RWPE2 (cell line): Measurements from ENCODE around the gene SSX3.
"Not testable (repeated sequence)": the region's sequence is repeated elsewhere in the genome, so short reads cannot be mapped to it uniquely, and the experiment has no call there.

Source experiments
- ATAC-seq: fragments of 200-7000 bp; cut with Tn5 transposase; 3 replicates; pipeline ENCODE4 v1.9.1; 2021; ENCODE audit warnings: low read depth
- DNase-seq: peaks from one replicate; pipeline ENCODE4 v3.0.0-alpha.2; 2020; ENCODE audit warnings: low spot score
- H3K27ac ChIP-seq: fragments of 450-650 bp; 2 replicates; pipeline ENCODE4 v1.5.1; 2017; ENCODE audit warnings: mild to moderate bottlenecking; ENCODE audit not compliant: poor library complexity, severe bottlenecking
- H3K27me3 ChIP-seq: fragments of 250-450 bp; sonication (Bioruptor Pico); 2 replicates; pipeline ENCODE4 v1.5.1; 2021; ENCODE audit warnings: mild to moderate bottlenecking, moderate library complexity; ENCODE audit not compliant: insufficient read depth, poor library complexity, severe bottlenecking
- H3K36me3 ChIP-seq: fragments of 250-450 bp; sonication (Bioruptor Pico); 2 replicates; pipeline ENCODE4 v1.5.1; 2020; ENCODE audit warnings: low read depth, mild to moderate bottlenecking, moderate library complexity
- H3K4me1 ChIP-seq: fragments of 250-450 bp; sonication (Bioruptor Pico); 2 replicates; pipeline ENCODE4 v1.5.1; 2021; ENCODE audit warnings: mild to moderate bottlenecking, moderate library complexity; ENCODE audit not compliant: insufficient read depth, poor library complexity, severe bottlenecking
- H3K4me3 ChIP-seq: fragments of 250-450 bp; sonication (Bioruptor Pico); 2 replicates; pipeline ENCODE4 v1.5.1; 2021; ENCODE audit warnings: mild to moderate bottlenecking, moderate library complexity; ENCODE audit not compliant: severe bottlenecking
- H3K9me3 ChIP-seq: fragments of 250-450 bp; sonication (Bioruptor Pico); 2 replicates; pipeline ENCODE4 v1.5.1; 2021; ENCODE audit warnings: mild to moderate bottlenecking, moderate library complexity; ENCODE audit not compliant: severe bottlenecking
- CTCF ChIP-seq: fragments of 450-650 bp; IDR thresholded peaks from one replicate; pipeline ENCODE4 v1.5.1; 2017; ENCODE audit warnings: mild to moderate bottlenecking, moderate library complexity; ENCODE audit not compliant: poor library complexity, severe bottlenecking

Gene SSX3, protein sequence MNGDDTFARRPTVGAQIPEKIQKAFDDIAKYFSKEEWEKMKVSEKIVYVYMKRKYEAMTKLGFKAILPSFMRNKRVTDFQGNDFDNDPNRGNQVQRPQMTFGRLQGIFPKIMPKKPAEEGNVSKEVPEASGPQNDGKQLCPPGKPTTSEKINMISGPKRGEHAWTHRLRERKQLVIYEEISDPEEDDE

GRCh38 chrX:48356315-48357094, at the start of gene SSX3:
Gene SSX3, minus strand, starts transcription at chrX:48356703. Its CDS starts 1,454 bp downstream, at chrX:48355249.
- H3K9me3 ChIP-seq, H3K27ac ChIP-seq, ATAC-seq, DNase-seq, H3K27me3 ChIP-seq, H3K4me1 ChIP-seq, H3K36me3 ChIP-seq, H3K4me3 ChIP-seq: not testable (repeated sequence)

- H3K27me3 ChIP-seq, H3K4me1 ChIP-seq, H3K27ac ChIP-seq, ATAC-seq, H3K36me3 ChIP-seq, H3K9me3 ChIP-seq, H3K4me3 ChIP-seq, DNase-seq: not testable (repeated sequence)
These were observed 41.3 kb upstream of the SSX3 start for GRCh38 chrX:48397825-48398224.

DNA sequence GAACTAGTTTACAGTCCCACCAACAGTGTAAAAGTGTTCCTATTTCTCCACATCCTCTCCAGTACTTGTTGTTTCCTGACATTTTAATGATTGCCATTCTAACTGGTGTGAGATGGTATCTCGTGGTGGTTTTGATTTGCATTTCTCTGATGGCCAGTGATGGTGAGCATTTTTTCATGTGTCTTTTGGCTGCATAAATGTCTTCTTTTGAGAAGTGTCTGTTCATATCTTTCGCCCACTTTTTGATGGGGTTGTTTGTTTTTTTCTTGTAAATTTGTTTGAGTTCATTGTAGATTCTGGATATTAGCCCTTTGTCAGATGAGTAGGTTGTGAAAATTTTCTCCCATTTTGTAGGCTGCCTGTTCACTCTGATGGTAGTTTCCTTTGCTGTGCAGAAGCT, 40.4 kb upstream of the SSX3 start:
- DNase-seq, H3K36me3 ChIP-seq, H3K27ac ChIP-seq, H3K4me1 ChIP-seq, H3K9me3 ChIP-seq, H3K27me3 ChIP-seq, ATAC-seq, H3K4me3 ChIP-seq: not testable (repeated sequence)

DNA sequence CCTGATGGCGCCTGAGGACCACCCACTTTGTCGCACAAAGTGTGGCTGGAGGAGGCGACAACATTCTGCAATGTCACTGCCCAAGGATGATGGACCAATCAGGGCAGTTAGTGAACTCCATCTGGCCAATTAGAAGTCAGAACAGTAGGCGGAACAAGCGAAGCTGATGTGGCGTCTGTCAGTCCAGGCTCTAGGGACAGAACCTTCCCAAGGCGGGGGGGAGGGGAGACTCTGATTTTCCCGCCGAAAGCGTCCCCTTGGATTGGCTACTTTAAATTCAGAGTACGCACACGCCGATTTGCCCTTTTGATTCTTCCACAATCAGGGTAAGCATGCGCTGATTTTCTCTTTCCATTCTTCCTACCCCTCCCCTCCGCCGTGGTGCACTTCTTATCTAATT, 26.7 kb upstream of the SSX3 start, which contains the start of gene SSX4:
Gene SSX4, plus strand, starts transcription at position 301 of the 400 bp plus-strand sequence. CDS start 515 bp downstream, outside the sequence.
- not testable (repeated sequence) for ATAC-seq, DNase-seq

DNA sequence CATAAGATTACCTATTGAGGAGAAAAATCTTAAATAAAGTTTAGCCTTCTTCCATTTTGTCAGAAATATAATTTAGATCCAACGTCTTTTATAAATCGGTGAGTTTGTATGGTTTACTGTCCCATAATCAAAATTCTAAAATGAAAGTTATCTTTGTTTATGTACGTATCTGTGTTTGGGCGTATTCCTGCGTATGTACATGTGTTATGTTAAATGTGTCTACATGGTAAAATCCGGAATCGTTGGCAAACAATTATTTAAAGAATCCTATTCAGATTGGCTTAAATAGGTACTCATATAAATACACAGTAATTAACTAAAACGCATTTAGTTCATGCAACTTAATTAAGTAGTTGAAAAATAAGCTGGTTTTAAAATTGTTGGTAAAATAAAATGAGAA, 13.9 kb upstream of the SSX3 start:
- H3K4me3 ChIP-seq, H3K9me3 ChIP-seq, DNase-seq, H3K36me3 ChIP-seq, H3K27me3 ChIP-seq, H3K27ac ChIP-seq, ATAC-seq, H3K4me1 ChIP-seq: not testable (repeated sequence)

More for the DNA sequence above, 26.7 kb upstream of the SSX3 start, which contains the start of gene SSX4:
- H3K27me3 ChIP-seq, H3K4me1 ChIP-seq, H3K27ac ChIP-seq, H3K9me3 ChIP-seq, H3K36me3 ChIP-seq, H3K4me3 ChIP-seq: not testable (repeated sequence)

DNA sequence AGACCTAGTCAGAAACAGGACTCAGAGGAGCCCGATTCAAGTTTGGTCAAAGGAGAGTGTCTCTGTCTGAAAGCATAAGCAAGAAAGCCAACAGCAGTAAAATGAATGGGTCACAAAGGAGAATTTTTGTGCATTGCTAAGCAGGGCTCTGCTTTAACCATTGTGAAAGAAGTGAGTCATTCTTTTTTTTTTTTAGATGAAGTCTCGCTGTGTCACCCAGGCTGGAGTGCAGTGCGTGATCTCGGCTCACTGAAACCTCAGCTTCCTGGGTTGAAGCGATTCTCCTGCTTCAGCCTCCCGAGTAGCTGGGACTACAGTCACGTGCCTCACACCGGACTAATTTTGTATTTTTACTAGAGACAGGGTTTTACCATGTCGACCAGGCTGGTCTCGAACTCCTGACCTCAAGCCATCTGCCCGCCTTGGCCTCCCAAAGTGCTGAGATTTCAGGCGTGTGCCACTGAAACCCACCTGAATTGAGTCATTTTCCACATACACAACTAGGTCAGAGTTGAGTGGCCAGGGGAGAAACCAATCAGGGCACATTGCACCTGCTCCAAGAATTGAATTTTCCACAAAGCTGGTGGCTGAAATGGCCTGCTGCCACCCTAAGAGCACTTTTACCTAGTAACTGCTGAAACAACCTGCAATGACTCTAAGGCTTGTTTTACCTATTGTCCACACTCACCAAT, 11.4 kb upstream of the SSX3 start:
- not testable (repeated sequence) for DNase-seq, H3K27me3 ChIP-seq, H3K4me1 ChIP-seq, H3K9me3 ChIP-seq, H3K36me3 ChIP-seq, H3K27ac ChIP-seq, H3K4me3 ChIP-seq
- ATAC-seq: peak; percentile 68; the same call in 2 of the 3 replicates

DNA sequence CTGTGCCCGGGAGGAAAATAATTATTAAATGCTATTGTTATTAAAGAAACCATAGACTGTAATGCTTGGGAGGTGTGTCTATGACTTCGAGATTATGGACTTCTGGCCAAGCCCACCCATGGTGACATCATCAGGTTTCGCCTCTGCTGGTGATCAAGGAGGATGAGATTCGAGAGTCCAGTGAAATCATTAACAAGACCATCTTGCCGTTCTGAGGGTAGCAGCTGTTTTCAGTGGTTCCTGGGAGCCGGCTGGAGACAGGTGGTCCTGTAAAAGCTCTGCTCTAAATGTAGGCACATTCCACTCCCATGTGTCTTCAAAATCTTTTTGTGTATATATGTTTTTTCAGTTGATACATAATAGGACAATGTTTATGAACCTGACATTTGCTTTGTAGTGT, 2.8 kb upstream of the SSX3 start:
- not testable (repeated sequence) for H3K4me3 ChIP-seq

GRCh38 chrX:48357681-48358080, 1.2 kb upstream of the SSX3 start:
- no peak for DNase-seq
- H3K4me3 ChIP-seq: no peak overlapping the region
- H3K27me3 ChIP-seq: no peaks in the 10 kb centered on the region
- TF ChIP-seq CTCF: no peak
- no peaks in the 10 kb centered on the region for H3K36me3 ChIP-seq
- no peaks in the 10 kb centered on the region for H3K4me1 ChIP-seq
- no peak for ATAC-seq
- H3K27ac ChIP-seq: no peak overlapping the region
- H3K9me3 ChIP-seq: no peaks in the 10 kb centered on the region

More for the DNA sequence above, 2.8 kb upstream of the SSX3 start:
- not testable (repeated sequence) for H3K9me3 ChIP-seq, DNase-seq, H3K27ac ChIP-seq, H3K27me3 ChIP-seq, H3K4me1 ChIP-seq, H3K36me3 ChIP-seq, ATAC-seq

GRCh38 chrX:48346059-48346458, 10.4 kb downstream of the SSX3 start:
- not testable (repeated sequence) for H3K4me3 ChIP-seq, DNase-seq, H3K36me3 ChIP-seq, H3K9me3 ChIP-seq, ATAC-seq, H3K4me1 ChIP-seq, H3K27me3 ChIP-seq, H3K27ac ChIP-seq

DNA sequence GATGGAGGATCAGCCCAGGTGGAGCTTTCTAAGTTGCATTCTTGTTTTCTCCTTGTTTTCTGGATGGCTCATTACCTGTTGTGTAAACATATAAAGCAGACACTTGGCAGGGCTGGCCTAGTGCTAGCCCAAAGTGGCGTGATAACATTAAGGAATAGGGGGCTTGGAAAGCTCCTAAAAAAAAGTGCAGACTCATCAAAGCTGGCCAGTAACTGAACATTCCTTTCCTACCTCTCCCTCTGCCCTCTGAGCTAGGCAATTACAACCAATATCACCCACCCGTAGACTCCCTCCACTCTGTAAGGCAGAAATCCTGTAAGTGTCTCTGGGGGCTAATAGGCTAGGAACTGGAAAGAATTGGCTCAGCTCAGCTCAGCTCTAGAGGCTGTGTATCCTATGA, 42.5 kb downstream of the SSX3 start:
- not testable (repeated sequence) for ATAC-seq, H3K27me3 ChIP-seq, H3K4me1 ChIP-seq, H3K9me3 ChIP-seq, H3K4me3 ChIP-seq, DNase-seq, H3K27ac ChIP-seq, H3K36me3 ChIP-seq
